ENCODE data around the gene HS3ST4. TPM values are rescaled to one million over a fixed set of nuclear protein-coding genes. Genes with fewer than 3 reads are reported as not detected.
"Not testable (repeated sequence)": the region's sequence is repeated elsewhere in the genome, so short reads cannot be mapped to it uniquely, and the experiment has no call there.

The HS3ST4 gene
- total and polyA plus RNA-seq, 2 donors (not counting 3 experiments of a cell fraction or from before 2014, with no cell fraction given): not detected

DNA sequence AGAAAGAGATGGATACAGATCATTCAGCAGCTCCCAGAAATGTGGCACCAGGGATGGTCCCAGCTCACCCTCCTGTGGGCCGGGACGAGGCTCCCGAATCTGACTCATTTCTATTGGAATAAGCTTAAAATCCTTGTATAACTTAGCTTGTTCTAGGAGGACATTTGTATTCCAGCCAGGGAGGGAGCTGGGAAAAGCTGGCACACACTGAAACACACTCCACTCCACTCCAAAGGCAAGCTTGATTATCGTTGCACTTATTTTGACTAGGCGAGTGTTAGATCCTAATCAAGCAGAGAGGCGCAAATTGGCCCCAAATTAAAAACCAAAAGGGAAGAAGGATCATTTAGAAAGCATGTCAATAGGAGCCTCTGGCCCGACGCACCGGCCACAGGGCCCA, 339.5 kb downstream of the HS3ST4 start:
- no TSS peak for BruUV-seq (replicated peaks)
- Histone ChIP-seq H3K27ac (ENCODE audit: insufficient read depth, low read depth, low read length) (no peak overlapping the region), H3K27me3 (ENCODE audit: control insufficient read depth in 2 of 2, insufficient read depth in 2 of 2, low read length in 2 of 2) (no peaks in the 10 kb centered on the region), H3K9me1 (replicated peaks; ENCODE audit: control insufficient read depth, extremely low read depth, insufficient read depth, low read length) (no peaks in the 10 kb centered on the region), H3K4me2 (ENCODE audit: insufficient read depth, low read length) (no peak overlapping the region), H4K20me1 (replicated peaks; ENCODE audit: control insufficient read depth, extremely low read depth, insufficient read depth, low read length) (no peaks in the 10 kb centered on the region), H3K79me2 (ENCODE audit: control insufficient read depth, insufficient read depth, low read length) (no peaks in the 10 kb centered on the region), H3K4me3 (replicated peaks in 1 of 3; ENCODE audit: insufficient read depth in 1 of 3, low read depth in 1 of 3, low read length in 3 of 3) (no peak overlapping the region), H3K9ac (replicated peaks; ENCODE audit: extremely low read depth, insufficient read depth, low read length) (no peak overlapping the region), H3K36me3 (ENCODE audit: control insufficient read depth in 2 of 2, extremely low read depth in 1 of 2, insufficient read depth in 2 of 2, low read length in 2 of 2) (no peaks in the 10 kb centered on the region), H3K9me3 (replicated peaks; ENCODE audit: control insufficient read depth, insufficient read depth, low read length) (peaks cover 9% of the 10 kb centered on the region), H2AFZ (ENCODE audit: low read depth, low read length) (no peak overlapping the region), H3K4me1 (ENCODE audit: control insufficient read depth, extremely low read depth, insufficient read depth, low read length) (no peaks in the 10 kb centered on the region)
- dilution Hi-C loops (cut with MboI; ENCODE audit: extremely low pct_ligation_motif_present, low sequenced_read_pairs) (no loop called here), intact Hi-C loops (cut with micrococcal nuclease) (no loop called here)
- FAIRE-seq: no peak
- TF ChIP-seq MYC (IDR thresholded peaks at IDR 0.05; ENCODE audit: low read depth, low read length) (no peak), JUN (IDR thresholded peaks at IDR 0.05; ENCODE audit: borderline replicate concordance, insufficient read depth, insufficient read length, low read depth) (no peak), POLR2AphosphoS5 (IDR thresholded peaks at IDR 0.05; ENCODE audit: insufficient read depth, low read depth, low read length) (no peak), FOS (IDR thresholded peaks at IDR 0.05; ENCODE audit: borderline replicate concordance, insufficient read depth, low read length) (no peak), EZH2 (IDR thresholded peaks at IDR 0.05; ENCODE audit: borderline replicate concordance, low read depth, low read length, severe bottlenecking) (no peak), GATA2 (IDR thresholded peaks at IDR 0.05; ENCODE audit: insufficient read depth, insufficient read length, low read depth, low read length) (no peak), POLR2A (IDR thresholded peaks at IDR 0.05; ENCODE audit: low read depth, low read length) (no peak)
- TF ChIP-seq, protein P1, sequence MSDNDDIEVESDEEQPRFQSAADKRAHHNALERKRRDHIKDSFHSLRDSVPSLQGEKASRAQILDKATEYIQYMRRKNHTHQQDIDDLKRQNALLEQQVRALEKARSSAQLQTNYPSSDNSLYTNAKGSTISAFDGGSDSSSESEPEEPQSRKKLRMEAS (IDR thresholded peaks at IDR 0.05; ENCODE audit: insufficient read depth, insufficient read length): no peak
- TF ChIP-seq, protein P2, sequence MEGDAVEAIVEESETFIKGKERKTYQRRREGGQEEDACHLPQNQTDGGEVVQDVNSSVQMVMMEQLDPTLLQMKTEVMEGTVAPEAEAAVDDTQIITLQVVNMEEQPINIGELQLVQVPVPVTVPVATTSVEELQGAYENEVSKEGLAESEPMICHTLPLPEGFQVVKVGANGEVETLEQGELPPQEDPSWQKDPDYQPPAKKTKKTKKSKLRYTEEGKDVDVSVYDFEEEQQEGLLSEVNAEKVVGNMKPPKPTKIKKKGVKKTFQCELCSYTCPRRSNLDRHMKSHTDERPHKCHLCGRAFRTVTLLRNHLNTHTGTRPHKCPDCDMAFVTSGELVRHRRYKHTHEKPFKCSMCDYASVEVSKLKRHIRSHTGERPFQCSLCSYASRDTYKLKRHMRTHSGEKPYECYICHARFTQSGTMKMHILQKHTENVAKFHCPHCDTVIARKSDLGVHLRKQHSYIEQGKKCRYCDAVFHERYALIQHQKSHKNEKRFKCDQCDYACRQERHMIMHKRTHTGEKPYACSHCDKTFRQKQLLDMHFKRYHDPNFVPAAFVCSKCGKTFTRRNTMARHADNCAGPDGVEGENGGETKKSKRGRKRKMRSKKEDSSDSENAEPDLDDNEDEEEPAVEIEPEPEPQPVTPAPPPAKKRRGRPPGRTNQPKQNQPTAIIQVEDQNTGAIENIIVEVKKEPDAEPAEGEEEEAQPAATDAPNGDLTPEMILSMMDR (IDR thresholded peaks at IDR 0.05; ENCODE audit: extremely low read depth in 1 of 2, insufficient read depth in 1 of 2, low read depth in 1 of 2, low read length in 2 of 2): no peak
- DNase-seq (ENCODE audit: low read depth, low spot score): no peak
- ChIA-PET CTCF (no interaction called here), POLR2A (no interaction called here)

DNA sequence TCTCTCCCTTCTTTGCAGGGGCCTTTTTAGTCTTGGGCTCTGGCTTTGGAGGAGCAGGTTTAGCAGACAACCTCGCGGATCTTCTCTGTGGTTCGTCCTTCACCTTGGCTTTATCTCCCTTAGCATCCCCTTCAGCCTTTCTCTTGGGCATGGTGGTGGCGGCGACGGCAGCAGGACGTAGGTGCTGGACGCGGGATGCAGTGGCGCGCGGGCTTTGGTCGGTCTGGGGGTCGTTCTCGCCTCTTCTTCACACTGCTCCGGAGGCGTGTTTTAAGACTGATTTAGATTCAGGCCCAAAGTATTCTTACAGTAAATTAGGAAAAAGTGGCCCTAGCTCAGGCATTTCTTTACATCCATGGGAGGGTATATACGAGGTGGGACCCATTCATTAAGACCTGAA, 340.9 kb downstream of the HS3ST4 start:
- BruUV-seq (replicated peaks); CTCF ChIA-PET; FAIRE-seq: not testable (repeated sequence)

More for the DNA sequence above, 340.9 kb downstream of the HS3ST4 start:
- H3K4me1 ChIP-seq (ENCODE audit: control insufficient read depth, extremely low read depth, insufficient read depth, low read length); H4K20me1 ChIP-seq (replicated peaks; ENCODE audit: control insufficient read depth, extremely low read depth, insufficient read depth, low read length); DNase-seq (ENCODE audit: low read depth, low spot score); intact Hi-C loops (cut with micrococcal nuclease); H3K9me3 ChIP-seq (replicated peaks; ENCODE audit: control insufficient read depth, insufficient read depth, low read length); H3K79me2 ChIP-seq (ENCODE audit: control insufficient read depth, insufficient read depth, low read length); H3K27me3 ChIP-seq (ENCODE audit: control insufficient read depth in 2 of 2, insufficient read depth in 2 of 2, low read length in 2 of 2); H3K9me1 ChIP-seq (replicated peaks; ENCODE audit: control insufficient read depth, extremely low read depth, insufficient read depth, low read length); H2AFZ ChIP-seq (ENCODE audit: low read depth, low read length); H3K9ac ChIP-seq (replicated peaks; ENCODE audit: extremely low read depth, insufficient read depth, low read length); dilution Hi-C loops (cut with MboI; ENCODE audit: extremely low pct_ligation_motif_present, low sequenced_read_pairs); H3K4me2 ChIP-seq (ENCODE audit: insufficient read depth, low read length); H3K4me3 ChIP-seq (replicated peaks in 1 of 3; ENCODE audit: insufficient read depth in 1 of 3, low read depth in 1 of 3, low read length in 3 of 3); POLR2A ChIA-PET; H3K36me3 ChIP-seq (ENCODE audit: control insufficient read depth in 2 of 2, extremely low read depth in 1 of 2, insufficient read depth in 2 of 2, low read length in 2 of 2); H3K27ac ChIP-seq (ENCODE audit: insufficient read depth, low read depth, low read length): not testable (repeated sequence)

Measured in endothelial cell of umbilical vein (primary cell).